Tibial nerve (tissue), 4 donors: ENCODE measurements around the gene RPAP3.

ENCODE experiments used
- CTCF ChIP-seq, 5 experiments: fragments of 200-600 bp in 3 of 5; fragments of 450-650 bp in 2 of 5; sonication (generic) in 3 of 5; IDR thresholded peaks; one replicate each; pipeline ENCODE4 v1.5.1; 2016 to 2019; ENCODE audit warnings: antibody characterized with exemption in 5 of 5, mild to moderate bottlenecking in 3 of 5, moderate library complexity in 2 of 5
- EP300 ChIP-seq, 2 donors: sonication (generic); formaldehyde crosslinking; IDR thresholded peaks; one replicate each; pipeline ENCODE4 v1.6.1; 2017; ENCODE audit warnings: antibody characterized with exemption in 2 of 2, mild to moderate bottlenecking in 1 of 2
- POLR2A ChIP-seq, 2 donors: fragments of 450-650 bp; IDR thresholded peaks; one replicate each; pipeline ENCODE4 v1.6.1; 2017; ENCODE audit warnings: antibody characterized with exemption in 2 of 2, mild to moderate bottlenecking in 2 of 2, moderate library complexity in 2 of 2

DNA sequence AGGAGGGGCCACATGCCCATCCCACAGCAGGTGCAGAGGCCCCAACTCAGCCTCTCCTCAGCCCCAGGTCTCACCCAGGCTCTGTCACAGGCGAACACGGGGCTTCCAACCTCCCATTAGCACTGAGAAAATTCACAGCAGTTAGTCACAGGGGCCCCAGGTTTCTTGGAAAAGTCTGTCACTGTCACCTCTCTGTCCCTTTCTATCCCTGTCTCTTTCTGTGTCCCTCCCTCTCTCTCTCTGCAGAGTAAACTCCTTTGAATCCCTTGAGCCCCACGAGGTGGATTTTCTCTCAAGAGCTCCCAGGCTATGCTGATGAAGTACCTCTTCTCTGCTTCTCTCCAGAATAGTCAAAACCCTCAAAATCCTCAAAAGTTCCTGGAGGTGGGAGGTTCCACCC lies 33.5 kb upstream of the RPAP3 start:
- TF ChIP-seq CTCF (IDR thresholded peaks at IDR 0.05) (no peak), EP300 (IDR thresholded peaks at IDR 0.05) (no peak), POLR2A (IDR thresholded peaks at IDR 0.05) (no peak)
